GM19240 (cell line): ENCODE measurements around the gene ZFPM1.

Source experiments
- DNase-seq: peaks from one replicate; pipeline ENCODE4 v3.0.0; 2011; ENCODE audit warnings: low spot score; ENCODE audit not compliant: insufficient read length

ZFPM1 gene

GRCh38 chr16:88497561-88498462 is 44.7 kb downstream of the ZFPM1 start:
- no peak for DNase-seq

GRCh38 chr16:88498576-88499208 is 45.6 kb downstream of the ZFPM1 start:
- DNase-seq = no peak

DNA sequence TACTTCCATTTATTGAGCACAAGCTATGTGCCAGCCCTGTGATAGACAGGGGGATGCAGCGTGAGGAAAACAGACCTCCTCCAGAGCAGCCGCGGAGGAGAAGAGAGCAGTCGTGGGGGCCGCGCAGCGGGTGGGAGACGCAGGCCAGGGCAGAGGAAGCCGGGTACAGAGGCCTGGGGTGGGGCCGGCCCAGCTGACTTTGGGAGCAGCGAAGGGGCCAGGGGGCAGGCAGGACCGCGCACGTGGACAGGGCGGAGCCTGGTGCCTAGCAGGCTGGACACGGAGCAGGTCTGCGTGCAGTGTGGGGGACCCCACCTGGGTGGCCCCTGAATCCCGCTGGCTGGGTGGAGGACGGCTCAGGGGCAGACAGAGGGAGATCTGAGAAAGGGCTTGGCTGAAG is 46.2 kb downstream of the ZFPM1 start:
- DNase-seq = no peak

DNA sequence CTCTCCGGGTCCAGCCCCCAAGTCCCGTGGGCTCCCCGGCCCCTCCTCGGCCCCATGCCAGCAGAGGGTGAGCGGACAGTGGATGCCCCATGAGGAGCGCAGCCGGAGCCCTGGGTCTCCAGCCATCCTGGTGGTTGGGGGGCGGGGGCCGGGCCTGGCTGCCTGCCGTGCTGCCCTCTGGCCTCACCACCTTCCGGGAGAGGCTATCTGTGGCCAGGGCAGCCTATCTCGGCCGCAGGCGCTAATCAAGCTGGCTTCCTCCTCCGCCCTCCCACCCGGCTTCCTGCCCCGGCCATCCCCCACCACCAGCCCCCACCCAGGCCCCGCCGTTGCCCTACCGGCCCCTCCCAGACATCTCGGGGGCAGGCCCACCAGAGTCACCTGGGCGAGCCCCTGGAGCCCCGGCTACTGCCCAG is 46.8 kb downstream of the ZFPM1 start:
- no peak for DNase-seq

- no peak for DNase-seq
These were observed 47.2 kb downstream of the ZFPM1 start for GRCh38 chr16:88500255-88500661.

DNA sequence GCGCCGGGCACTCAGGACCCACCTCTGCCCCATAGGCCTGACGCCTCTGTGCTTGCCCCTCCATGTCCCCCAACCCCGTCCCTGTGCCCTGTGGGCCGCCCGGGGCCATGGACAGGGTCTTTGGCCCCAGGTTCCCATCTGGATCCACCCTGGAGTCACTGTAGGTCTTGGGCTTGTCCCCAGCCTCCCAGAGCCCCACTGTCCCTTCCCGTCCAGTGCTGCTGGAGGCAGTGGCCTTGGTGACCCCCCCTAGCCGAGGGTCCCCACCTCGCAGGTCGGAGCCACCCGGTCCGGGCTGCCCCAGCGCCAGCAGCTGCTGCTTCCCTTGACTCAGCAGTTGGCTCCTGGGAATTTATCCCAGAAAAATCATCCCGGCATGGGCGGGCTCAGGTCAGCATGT is 49.3 kb downstream of the ZFPM1 start:
- no peak for DNase-seq

DNA sequence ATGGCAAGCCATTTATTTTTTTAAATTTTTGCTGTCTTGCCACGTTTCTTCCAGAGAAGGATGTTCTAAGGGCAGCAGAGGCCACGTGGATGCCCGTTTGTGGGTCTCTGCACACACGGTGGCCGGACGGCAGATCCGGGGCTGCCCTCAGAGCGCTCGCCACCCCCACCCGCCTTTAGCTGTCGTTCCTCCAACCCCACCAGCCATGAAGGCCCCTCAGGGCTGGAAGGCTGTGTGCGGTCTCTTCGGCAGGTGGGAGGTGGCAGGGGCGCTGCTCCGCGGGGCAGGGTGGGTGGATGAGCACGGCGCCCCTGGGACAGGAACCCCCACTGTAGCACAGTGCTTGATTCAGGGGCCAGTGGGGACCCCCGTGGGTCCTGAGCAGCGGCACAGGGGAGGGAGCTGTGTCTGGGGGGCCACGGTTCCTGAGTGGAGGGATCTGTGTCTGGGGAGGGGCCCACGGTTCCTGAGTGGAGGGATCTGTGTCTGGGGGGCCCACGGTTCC is 49.7 kb downstream of the ZFPM1 start:
- no peak for DNase-seq

- DNase-seq = no peak
These were observed 50.3 kb downstream of the ZFPM1 start for GRCh38 chr16:88503374-88503770.

DNA sequence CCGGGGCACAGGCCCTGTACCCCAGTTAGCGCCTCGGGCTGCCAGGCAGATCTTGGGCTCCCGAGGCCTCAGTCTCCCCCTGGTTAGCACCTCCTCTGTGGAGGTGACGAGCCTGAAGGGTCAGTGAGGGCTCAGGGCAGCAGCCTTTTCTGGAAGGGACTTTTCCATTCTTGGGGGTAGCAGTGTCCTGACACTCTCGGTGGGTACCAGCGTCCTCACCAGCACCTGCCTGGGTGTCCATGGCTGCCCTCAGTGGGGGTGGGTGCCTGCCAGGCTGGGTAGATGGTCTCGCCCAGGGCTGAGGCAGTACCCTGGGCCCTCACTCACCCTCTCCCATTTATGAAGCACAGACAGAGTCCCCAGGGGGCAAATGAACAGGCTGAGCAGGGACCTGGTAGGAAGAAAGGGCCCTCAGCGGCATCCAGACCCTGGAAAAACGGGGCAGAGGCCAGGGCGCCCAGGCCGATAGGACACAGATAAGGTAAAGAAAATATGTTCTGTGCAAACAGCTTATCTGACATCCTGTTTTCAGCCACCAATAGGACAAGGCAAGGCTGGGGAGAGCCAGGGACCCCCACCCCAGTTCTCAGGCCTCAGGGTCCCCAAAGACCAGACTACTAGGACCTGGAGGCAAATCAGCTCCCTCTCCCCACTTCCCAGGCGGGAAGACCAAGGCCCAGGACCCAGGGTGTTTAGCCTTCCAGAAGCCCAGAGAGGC is 50.9 kb downstream of the ZFPM1 start:
- DNase-seq = no peak

DNA sequence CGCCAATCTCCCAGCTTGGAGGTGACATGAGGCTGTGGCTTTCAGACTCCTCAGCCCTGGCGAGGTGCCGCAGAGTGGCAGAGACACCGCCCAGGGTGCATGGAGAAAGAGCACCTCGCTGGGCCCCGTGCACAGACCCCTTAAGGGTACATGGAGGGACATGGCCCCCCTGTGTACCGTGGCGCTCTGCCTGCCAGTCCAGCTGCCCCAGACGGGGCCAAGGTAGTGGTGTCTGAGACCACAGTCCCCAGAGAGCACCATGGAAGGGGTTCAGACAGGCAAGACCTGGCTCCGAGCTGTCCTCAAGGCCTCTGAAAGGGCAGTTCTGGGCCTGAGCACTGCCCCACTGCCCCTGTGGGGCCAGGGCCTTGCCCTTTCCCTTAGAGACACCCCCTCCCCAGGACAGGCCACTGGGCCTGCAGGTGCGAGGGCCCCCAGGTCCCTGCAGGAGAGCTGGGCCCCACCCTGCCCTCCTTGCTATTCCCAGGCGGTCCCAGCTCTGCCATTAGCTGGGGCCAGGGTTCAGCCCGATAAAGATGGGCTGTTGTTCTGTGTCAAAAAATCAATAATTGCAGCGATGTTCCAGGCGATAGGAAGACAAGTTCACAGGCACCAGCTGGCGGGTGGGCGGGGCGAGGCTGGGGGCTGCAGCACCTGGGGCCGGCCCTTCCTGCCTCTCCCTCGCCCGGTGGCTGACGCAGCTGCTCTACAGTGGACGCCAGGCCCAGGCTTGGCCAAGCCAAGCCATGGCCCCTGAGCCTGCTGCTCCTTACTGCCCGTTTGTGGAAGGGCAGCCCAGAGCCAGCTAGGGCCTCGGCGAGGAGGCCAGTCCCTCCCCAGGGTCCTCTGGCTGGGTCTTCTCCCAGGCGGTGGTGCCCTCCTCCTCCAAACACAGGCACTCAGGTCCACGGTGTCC is 51.7 kb downstream of the ZFPM1 start:
- DNase-seq = no peak

GRCh38 chr16:88505405-88506082 is 52.5 kb downstream of the ZFPM1 start:
- DNase-seq = no peak

DNA sequence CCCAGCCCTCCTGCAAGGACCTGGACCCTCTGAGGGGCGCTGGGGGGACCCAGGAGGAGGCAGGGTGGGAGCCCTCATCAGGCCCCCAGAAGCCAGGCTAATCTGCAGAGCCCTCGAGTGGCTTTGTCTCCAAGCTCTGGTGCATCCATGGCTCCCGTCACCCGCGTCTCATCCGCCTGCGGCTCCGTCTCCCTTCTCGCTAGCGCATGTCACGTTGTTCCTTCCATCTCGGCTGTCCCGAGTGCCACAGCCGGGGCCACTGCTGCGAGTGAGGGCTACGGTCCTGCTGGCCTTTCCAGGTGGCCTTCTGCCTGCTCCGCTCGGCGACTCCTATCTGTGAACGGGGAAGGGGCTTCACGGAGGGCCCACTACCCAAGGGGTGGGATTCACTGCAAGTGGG is 53.6 kb downstream of the ZFPM1 start:
- no peak for DNase-seq

DNA sequence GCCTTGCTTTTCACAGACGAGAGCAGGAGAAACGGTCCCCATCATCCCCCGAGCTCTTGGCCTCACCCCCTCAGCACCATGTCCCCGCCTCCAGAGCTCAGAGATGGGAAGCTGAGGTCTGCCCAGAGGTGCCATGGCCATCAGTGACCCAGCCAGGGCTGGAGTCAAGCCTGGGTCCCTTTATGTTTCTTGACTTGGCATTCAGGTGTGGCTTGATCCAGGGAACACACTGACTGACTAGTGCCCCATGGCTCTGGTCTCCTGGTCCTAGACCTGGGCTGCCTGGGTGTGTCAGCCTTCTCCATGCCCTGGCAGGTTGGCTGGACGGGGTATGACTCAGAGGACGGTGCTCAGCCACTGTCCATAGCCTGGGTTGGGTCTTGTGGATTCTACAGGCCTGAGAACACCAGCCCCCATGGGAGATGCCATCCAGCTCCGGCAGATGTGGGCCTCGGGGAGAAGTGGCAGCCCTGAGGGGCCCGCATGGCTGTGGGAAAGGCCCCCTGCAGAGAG is 54.2 kb downstream of the ZFPM1 start:
- no peak for DNase-seq

- no peak for DNase-seq
These were observed 55.3 kb downstream of the ZFPM1 start for GRCh38 chr16:88508376-88508867.

DNA sequence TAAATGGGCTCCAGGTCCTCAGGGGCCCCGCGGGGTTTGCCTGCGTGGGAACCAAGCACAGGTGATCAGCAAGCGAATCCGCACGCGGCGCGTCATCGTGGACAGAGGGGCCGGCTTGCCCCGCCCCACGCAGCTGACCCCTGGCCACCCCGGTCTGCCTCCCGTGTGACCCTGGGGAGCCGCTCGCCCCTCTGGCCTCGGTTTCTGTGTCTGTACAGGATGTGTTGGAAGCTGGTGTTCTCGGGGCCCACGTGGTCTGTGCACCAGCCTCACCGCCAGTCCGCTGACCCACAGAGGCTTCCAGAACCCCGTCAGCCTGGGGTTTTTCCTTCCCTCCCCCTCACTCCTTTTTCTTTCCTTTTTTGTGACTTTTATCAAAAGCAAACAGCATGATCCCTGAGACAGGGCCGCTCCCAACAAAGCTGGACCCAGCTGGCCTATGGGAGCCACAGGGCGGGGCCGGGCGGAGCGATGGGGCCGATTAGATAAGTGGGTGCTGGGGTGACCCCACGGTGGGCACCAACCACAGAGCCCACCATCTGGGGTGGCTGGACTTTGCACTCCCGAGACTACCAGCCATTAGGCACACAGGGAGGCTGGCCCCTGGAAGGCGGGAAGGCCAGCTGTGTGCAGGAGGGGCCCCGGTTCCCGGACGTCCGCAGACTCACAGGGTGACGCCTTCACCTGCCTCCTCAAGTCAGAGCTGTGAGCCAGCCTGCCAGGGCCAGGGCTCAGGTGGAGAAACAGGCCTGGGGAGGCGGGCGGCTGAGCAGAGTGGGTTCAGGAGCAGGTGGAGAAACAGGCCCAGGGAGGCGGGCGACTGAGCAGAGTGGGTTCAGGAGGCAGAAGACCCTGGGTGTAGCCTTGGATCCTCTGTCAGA is 56.0 kb downstream of the ZFPM1 start:
- DNase-seq = no peak

DNA sequence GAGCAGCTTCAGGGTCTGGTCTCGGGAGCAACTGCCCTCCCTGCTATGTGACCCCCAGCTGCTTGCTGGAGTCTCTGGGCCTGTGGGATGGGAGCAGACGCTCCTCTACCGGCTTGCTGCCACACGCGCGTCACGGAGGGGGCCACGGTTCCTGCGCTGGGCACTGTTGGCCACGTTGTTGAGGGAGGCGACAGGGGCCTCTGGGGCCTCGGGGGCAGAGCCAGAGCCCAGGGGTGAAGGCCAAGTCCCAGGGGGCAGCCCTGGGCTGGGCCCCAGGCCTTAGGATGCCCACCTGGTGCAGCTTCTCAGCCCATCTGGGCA is 56.6 kb downstream of the ZFPM1 start:
- DNase-seq = no peak

DNA sequence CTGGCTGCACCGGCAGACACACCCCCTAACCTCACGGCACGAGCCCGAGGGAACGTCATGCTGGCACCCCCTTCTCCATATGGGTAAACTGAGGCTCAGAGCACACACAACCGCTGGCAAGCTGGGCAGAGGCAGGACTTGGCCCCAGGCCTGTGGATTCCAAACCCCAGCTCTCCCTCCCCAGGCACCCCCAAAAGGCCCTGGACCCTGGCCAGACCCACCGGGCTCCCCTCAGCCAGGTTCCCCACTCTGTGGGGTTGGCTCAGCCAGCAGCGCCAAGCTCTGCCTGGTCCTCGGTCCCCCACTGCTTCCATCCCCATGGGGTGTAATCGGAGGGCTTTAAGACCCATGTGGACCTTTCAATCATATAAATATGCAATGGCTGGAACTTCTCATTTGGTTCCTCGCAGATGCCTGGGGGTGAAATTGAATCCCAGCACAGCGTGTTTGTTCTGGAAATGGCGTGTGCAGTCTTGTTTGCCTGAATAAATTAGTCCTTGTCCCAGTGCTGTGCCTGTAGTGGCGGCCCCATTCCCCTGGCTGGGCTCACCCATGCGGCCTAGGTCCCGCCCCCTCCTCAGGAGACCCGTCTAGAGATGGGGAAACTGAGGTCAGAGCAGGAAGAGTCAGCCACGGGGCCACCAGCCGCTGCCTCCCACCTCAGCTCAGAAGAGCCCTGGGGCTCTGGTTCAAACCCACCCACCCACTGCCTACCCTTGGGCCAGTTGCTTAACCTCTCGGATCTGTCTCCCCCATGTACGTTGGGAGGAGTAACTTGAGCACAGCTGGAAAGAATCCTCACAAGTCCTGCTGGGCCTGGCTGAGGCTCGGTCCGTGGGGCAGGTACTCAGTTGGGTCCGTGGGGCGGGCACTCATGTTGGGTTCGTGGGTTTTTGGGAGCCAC is 57.3 kb downstream of the ZFPM1 start:
- DNase-seq = no peak

GRCh38 chr16:88511060-88511459 is 58.0 kb downstream of the ZFPM1 start:
- DNase-seq = no peak
